K562 (cell line): Measurements from ENCODE around the gene PDE9A. TPM values are rescaled to one million over a fixed set of nuclear protein-coding genes. Genes with fewer than 3 reads are reported as not detected.

ENCODE experiments used
- BCOR ChIP-seq: fragments of 450-650 bp; IDR thresholded peaks from 2 replicates; pipeline ENCODE4 v1.6.1; 2016
- MYBL2 ChIP-seq, 2 experiments: fragments of 450-650 bp in 1 of 2; sonication (generic) in 1 of 2; formaldehyde crosslinking in 1 of 2; IDR thresholded peaks; 2 replicates each; pipeline versions ENCODE4 v1.6.1 to v1.8.1; 2017 to 2022; ENCODE audit warnings: borderline replicate concordance in 1 of 2, inconsistent platforms in 1 of 2, low read depth in 1 of 2, mild to moderate bottlenecking in 1 of 2, missing genetic modification reagents in 1 of 2, moderate library complexity in 1 of 2
- PREB ChIP-seq: sonication (generic); formaldehyde crosslinking; IDR thresholded peaks from 2 replicates; pipeline ENCODE4 v1.8.1; 2023; ENCODE audit warnings: mild to moderate bottlenecking, missing genetic modification reagents
- RBM34 ChIP-seq: fragments of 200-400 bp; formaldehyde crosslinking; IDR thresholded peaks from 2 replicates; pipeline ENCODE4 v1.6.1; 2018; ENCODE audit warnings: low read length, borderline replicate concordance; ENCODE audit not compliant: insufficient read depth
- SMARCC2 ChIP-seq: fragments of 450-650 bp; IDR thresholded peaks from 2 replicates; pipeline ENCODE4 v1.6.1; 2017; ENCODE audit warnings: antibody characterized with exemption, moderate library complexity, mild to moderate bottlenecking, low read depth
- U2AF1 ChIP-seq: fragments of 200-400 bp; formaldehyde crosslinking; optimal IDR thresholded peaks from 2 replicates; pipeline ENCODE3; 2017; ENCODE audit warnings: mild to moderate bottlenecking, low read depth, low read length, moderate library complexity
- ZNF224 ChIP-seq: sonication (generic); formaldehyde crosslinking; IDR thresholded peaks from 2 replicates; pipeline ENCODE4 v1.8.0; 2022; ENCODE audit warnings: mild to moderate bottlenecking, missing genetic modification reagents
- ZNF23 ChIP-seq: fragments of 250-450 bp; sonication (Bioruptor Pico); IDR thresholded peaks from 2 replicates; pipeline ENCODE4 v1.4.0; 2020; ENCODE audit warnings: mild to moderate bottlenecking
- polyA plus RNA-seq, 8 experiments: library from polyadenylated mRNA; depleted of rRNA in 4 of 8; stranded (reverse) in 5 of 8; unstranded in 3 of 8; fragments of >200 nt; fragmentation: Nextera tagmentation in 2 of 8; fragmentation: Illumina TruSeq in 1 of 8; extraction: Ambion mirVana in 2 of 8; extraction: Trizol in 1 of 8; gene quantifications; 2 replicates each; pipeline versions ENCODE4 v1.2.1 to v1.2.3, GENCODE V29; 2011 to 2014; ENCODE audit warnings: inconsistent platforms in 1 of 8, missing spikeins in 1 of 8
- total RNA-seq, 7 experiments: library from RNA; depleted of rRNA in 6 of 7; stranded (reverse); fragments of >200 nt in 6 of 7; fragmentation: Illumina TruSeq in 2 of 7; extraction: Trizol in 2 of 7; gene quantifications; 2 replicates each; pipeline versions ENCODE4 v1.2.1 to v1.2.3, GENCODE V29; 2011 to 2021; ENCODE audit warnings: low replicate concordance in 1 of 7

PDE9A gene
- total and polyA plus RNA-seq, 9 of the 15 experiments (the other 6 are each of a cell fraction or from before 2014, with no cell fraction given), result 0.07 to 0.27 TPM; not detected in 7

DNA sequence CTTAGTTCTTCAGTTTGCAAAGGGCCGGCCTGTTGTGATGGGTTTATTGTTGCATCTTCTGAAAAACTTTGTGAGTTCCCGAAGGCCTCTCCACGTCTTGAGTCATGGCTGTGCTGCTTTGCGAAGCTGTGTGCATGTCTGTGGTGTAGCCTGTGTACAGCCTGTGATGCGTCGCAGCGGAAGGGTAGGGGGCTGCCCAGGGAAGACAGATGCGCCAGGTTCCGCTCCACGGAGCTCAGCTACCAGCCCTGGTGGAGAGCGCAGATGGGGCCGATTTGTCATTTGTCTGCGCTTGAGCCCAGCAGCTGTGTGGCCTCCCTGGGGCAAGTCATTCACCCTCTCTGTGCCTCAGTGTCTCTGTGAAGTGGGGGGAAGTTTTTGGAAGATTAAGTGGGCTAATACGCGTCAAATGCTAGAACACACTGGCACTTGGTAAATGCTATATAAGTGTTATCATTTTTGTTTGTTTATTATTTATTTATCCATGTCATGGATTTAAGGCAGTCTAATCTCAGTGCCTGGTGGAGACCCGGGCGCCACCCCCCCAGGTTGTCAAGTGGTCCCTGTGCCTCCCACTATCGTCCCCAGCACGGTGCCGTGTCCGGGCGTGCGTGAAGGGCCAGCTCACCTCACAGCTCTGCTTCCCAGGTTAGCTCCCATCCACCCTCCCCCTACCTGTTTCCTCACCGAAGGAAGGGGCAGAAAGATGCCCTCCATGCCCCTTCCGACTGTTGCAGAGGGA is 8.4 kb downstream of the PDE9A start (continued):
- TF ChIP-seq BCOR (no peak), PREB (no peak), ZNF23 (CRISPR knock-in tag) (no peak), SMARCC2 (no peak), MYBL2 (IDR thresholded peaks at IDR 0.05; ENCODE audit: low read depth) (no peak), MYBL2 (CRISPR knock-in tag; IDR thresholded peaks at IDR 0.05; ENCODE audit: borderline replicate concordance) (no peak), RBM34 (no peak), ZNF224 (no peak), U2AF1 (no peak)
